A673 (cell line): Measurements from ENCODE around the gene PRSS8. TPM values are rescaled to one million over a fixed set of nuclear protein-coding genes. Genes with fewer than 3 reads are reported as not detected.

Experiments used
- BruUV-seq: library from RNA; stranded (reverse); fragments of 400-500 nt; replicated peaks from 2 replicates; lab custom pipeline; 2021; lab: Mats Ljungman, UMichigan
- CTCF ChIA-PET: fragments of 300-600 bp; sonication (Branson Sonifier 250); formaldehyde crosslinking; loops from one replicate; lab custom pipeline; 2022; ENCODE audit warnings: antibody characterized with exemption; lab: Charles Lee
- POLR2A ChIA-PET: fragments of 300-600 bp; sonication (Branson Sonifier 250); formaldehyde crosslinking; loops from one replicate; lab custom pipeline; 2022; ENCODE audit warnings: antibody characterized with exemption; ENCODE audit not compliant: low non-redundant PET; lab: Charles Lee
- DNase-seq: peaks from one replicate; pipeline ENCODE4 v3.0.0-alpha.2; 2015; ENCODE audit warnings: low spot score
- H3K27ac ChIP-seq: fragments of 200-600 bp; sonication (generic); 2 replicates; pipeline ENCODE4 v1.5.1; 2016; ENCODE audit warnings: mixed run types, low read depth, mild to moderate bottlenecking, mixed read lengths, antibody characterized with exemption, low read length; ENCODE audit not compliant: poor library complexity, severe bottlenecking
- H3K27me3 ChIP-seq: fragments of 200-600 bp; sonication (generic); replicated peaks from 2 replicates; pipeline ENCODE4 v1.6.1; 2017; ENCODE audit warnings: mixed run types, low read depth, mild to moderate bottlenecking, mixed read lengths, antibody characterized with exemption, low read length; ENCODE audit not compliant: insufficient read depth, poor library complexity
- H3K36me3 ChIP-seq: fragments of 200-600 bp; sonication (generic); 2 replicates; pipeline ENCODE4 v1.6.1; 2016; ENCODE audit warnings: mixed run types, mild to moderate bottlenecking, mixed read lengths, antibody characterized with exemption, low read length; ENCODE audit not compliant: insufficient read depth, poor library complexity, severe bottlenecking
- H3K4me1 ChIP-seq: fragments of 200-600 bp; sonication (generic); 2 replicates; pipeline ENCODE4 v1.6.1; 2017; ENCODE audit warnings: mixed run types, mild to moderate bottlenecking, mixed read lengths, antibody characterized with exemption, low read length; ENCODE audit not compliant: insufficient read depth, poor library complexity, severe bottlenecking
- H3K4me3 ChIP-seq: fragments of 200-600 bp; sonication (generic); 2 replicates; pipeline ENCODE4 v1.5.1; 2016; ENCODE audit warnings: low read depth, mixed run types, mild to moderate bottlenecking, mixed read lengths, low read length; ENCODE audit not compliant: poor library complexity, severe bottlenecking
- H3K9me3 ChIP-seq: fragments of 200-600 bp; sonication (generic); 2 replicates; pipeline ENCODE4 v1.6.1; 2016; ENCODE audit warnings: mixed run types, low read depth, mild to moderate bottlenecking, mixed read lengths, antibody characterized with exemption, low read length; ENCODE audit not compliant: poor library complexity, severe bottlenecking
- EZH2 ChIP-seq: fragments of 200-600 bp; sonication (generic); IDR thresholded peaks from 2 replicates; pipeline ENCODE4 v1.6.1; 2017; ENCODE audit warnings: borderline replicate concordance, low read depth, mild to moderate bottlenecking, mixed read lengths, antibody characterized with exemption, low read length; ENCODE audit not compliant: poor library complexity, severe bottlenecking
- intact Hi-C: fragments of 100-400 bp; cut with micrococcal nuclease; formaldehyde crosslinking; loops from one replicate; pipeline ENCODE4 v1.10.0; 2022; ENCODE audit not compliant: unreplicated experiment
- total RNA-seq: library from RNA; stranded (reverse); gene quantifications from 2 replicates; pipeline ENCODE4 v1.2.3, GENCODE V29; 2021
- TF ChIP-seq, protein P1 (sequence below): fragments of 300-800, 200-600 bp; sonication (generic); conservative IDR thresholded peaks from 2 replicates; pipeline ENCODE4 v1.5.1; 2017; ENCODE audit warnings: low read depth, mild to moderate bottlenecking, antibody characterized with exemption, low read length, moderate library complexity, mixed read lengths

PRSS8 gene
- total RNA-seq, 1 experiment from 2014 or later, result not detected

DNA sequence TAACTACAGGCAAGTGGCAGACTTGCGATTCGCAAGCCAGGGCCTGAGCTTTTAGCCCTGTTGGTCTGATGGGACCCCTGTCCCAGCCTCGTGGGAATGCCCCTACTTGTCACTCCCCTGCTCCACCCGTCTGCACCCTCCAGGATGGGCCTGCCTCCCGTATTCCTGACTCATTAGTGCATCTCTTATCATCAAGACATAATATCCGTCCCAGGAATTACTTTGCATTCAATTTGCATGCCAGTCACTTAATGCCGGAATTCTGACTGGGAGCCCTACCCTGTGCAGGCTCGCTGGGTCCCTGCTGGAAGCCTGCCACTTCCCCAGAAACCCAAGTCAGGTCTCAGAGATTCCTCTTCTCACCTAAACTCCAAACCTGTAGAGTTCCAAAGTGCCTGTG is 50.1 kb downstream of the PRSS8 start:
- DNase-seq, result no peak
- H3K27ac ChIP-seq, result no peak overlapping the region
- H3K4me1 ChIP-seq, result no peaks in the 10 kb centered on the region
- CTCF ChIA-PET, result no interaction called here
- TF ChIP-seq, protein P1, sequence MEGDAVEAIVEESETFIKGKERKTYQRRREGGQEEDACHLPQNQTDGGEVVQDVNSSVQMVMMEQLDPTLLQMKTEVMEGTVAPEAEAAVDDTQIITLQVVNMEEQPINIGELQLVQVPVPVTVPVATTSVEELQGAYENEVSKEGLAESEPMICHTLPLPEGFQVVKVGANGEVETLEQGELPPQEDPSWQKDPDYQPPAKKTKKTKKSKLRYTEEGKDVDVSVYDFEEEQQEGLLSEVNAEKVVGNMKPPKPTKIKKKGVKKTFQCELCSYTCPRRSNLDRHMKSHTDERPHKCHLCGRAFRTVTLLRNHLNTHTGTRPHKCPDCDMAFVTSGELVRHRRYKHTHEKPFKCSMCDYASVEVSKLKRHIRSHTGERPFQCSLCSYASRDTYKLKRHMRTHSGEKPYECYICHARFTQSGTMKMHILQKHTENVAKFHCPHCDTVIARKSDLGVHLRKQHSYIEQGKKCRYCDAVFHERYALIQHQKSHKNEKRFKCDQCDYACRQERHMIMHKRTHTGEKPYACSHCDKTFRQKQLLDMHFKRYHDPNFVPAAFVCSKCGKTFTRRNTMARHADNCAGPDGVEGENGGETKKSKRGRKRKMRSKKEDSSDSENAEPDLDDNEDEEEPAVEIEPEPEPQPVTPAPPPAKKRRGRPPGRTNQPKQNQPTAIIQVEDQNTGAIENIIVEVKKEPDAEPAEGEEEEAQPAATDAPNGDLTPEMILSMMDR, result no peak
- TF ChIP-seq EZH2, result no peak
- H3K9me3 ChIP-seq, result no peaks in the 10 kb centered on the region
- intact Hi-C loops, result loop anchor here (10.0 kb wide), 1 partner anchor 789 kb away; the partner anchor contains the start of gene ZNF267
- H3K27me3 ChIP-seq, result no peaks in the 10 kb centered on the region
- no peak overlapping the region for H3K4me3 ChIP-seq
- H3K36me3 ChIP-seq, result peaks cover 20% of the 10 kb centered on the region
- POLR2A ChIA-PET, result no interaction called here
- no TSS peak for BruUV-seq

DNA sequence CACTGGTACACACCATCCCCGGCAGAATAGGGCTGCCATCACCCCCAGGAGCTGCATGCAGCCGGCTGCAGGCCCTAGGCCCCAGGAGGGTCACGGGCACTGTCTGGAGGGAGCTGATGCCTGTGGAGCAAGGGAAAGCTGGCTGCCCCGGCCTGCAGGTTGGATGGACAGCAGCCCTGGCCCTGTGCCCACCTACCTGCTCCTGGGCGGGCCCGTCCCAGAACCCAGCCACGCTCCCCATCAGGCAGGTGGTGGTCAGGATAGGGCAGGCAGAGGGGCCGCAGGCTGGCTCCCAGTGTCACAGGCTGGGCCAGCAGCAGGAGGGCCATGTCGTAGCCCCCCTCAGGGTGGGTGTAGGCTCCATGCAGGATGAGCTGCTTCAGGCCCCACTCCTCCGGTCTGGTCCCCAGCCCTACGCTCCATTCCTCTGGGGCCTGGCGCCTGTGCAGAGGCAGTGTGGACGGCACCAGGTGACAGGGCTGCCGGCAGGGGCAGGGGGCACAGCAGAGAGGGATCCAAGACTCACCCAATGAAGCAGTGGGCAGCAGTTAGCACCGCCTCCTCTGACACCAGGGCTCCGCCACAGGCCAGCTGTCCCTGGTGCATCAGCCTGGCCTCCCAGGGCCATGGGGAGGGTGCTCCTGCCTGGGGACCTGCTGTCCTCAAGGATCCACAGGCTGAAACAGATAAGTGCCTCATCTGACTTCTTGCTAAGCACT is 50.8 kb downstream of the PRSS8 start:
- Histone ChIP-seq H3K27me3 (no peaks in the 10 kb centered on the region), H3K4me1 (no peaks in the 10 kb centered on the region), H3K27ac (no peak overlapping the region), H3K9me3 (no peaks in the 10 kb centered on the region), H3K36me3 (peaks cover 23% of the 10 kb centered on the region), H3K4me3 (no peak overlapping the region)
- ChIA-PET CTCF (no interaction called here), POLR2A (no interaction called here)
- DNase-seq, result no peak
- TF ChIP-seq, protein P1, result no peak
- no peak for TF ChIP-seq EZH2
- intact Hi-C loops, result loop anchor here (10.0 kb wide), 1 partner anchor 790 kb away; the partner anchor contains the start of gene ZNF267
- BruUV-seq, result no TSS peak

DNA sequence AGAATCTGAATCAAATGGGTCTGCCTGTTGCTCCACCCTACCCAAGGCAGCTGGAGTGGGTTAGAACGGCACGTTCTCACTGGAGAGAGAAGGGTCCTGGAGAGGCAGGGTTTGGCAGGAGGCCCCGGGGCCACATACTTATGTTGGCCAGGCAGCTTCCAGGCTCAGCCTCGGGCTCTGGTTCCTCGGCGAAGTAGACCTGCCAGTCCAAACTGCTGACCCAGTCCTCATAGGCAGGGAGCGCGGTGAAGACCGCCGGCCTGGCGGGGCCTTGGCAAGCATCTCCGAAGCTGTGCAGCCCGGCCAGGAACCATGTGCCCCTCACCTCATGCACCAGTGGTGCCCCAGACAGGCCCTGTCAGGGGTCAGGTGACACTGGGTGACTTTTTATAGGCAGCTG is 51.5 kb downstream of the PRSS8 start:
- no peak overlapping the region for H3K27ac ChIP-seq

More for the DNA sequence above, 51.5 kb downstream of the PRSS8 start:
- ChIA-PET CTCF (no interaction called here), POLR2A (no interaction called here)
- H3K4me3 ChIP-seq, result no peak overlapping the region
- H3K9me3 ChIP-seq, result no peaks in the 10 kb centered on the region
- no peak for DNase-seq
- BruUV-seq, result no TSS peak
- H3K4me1 ChIP-seq, result no peaks in the 10 kb centered on the region
- intact Hi-C loops, result loop anchor here (10.0 kb wide), 1 partner anchor 791 kb away; the partner anchor contains the start of gene ZNF267
- peaks cover 27% of the 10 kb centered on the region for H3K36me3 ChIP-seq
- H3K27me3 ChIP-seq, result no peaks in the 10 kb centered on the region
- TF ChIP-seq, protein P1, result no peak
- no peak for TF ChIP-seq EZH2
